DMS 273 (cell line): ENCODE measurements around the gene FNIP1.
"Not testable (repeated sequence)": the region's sequence is repeated elsewhere in the genome, so short reads cannot be mapped to it uniquely, and the experiment has no call there.

Experiments used
- DNase-seq: peaks from one replicate; lab custom pipeline; 2025; ENCODE audit not compliant: unreplicated experiment; lab: John Stamatoyannopoulos, UW

FNIP1 gene

DNA sequence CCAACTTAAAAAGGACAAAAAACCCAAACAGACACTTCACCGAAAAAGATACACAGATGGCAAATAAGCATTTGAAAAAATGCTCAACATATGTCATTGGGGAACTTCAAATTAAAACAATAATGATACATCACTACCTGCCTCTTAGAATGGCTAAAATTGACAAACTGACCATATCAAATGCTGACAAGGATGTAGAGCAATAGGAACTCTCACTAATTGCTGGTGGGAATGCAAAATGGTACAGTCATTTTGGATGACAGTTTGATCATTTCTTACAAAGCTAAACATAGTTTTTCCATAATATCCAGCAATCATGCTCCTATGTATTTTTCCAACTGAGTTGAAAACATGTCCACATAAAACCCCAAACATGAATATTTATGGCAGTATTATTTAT is 102.9 kb downstream of the FNIP1 start:
- no peak for DNase-seq

GRCh38 chr5:131685516-131686171 is 111.2 kb downstream of the FNIP1 start:
- DNase-seq: no peak

- DNase-seq: no peak
These were observed 112.2 kb downstream of the FNIP1 start for GRCh38 chr5:131684595-131684994.

GRCh38 chr5:131684051-131684450 is 112.8 kb downstream of the FNIP1 start:
- DNase-seq: no peak

DNA sequence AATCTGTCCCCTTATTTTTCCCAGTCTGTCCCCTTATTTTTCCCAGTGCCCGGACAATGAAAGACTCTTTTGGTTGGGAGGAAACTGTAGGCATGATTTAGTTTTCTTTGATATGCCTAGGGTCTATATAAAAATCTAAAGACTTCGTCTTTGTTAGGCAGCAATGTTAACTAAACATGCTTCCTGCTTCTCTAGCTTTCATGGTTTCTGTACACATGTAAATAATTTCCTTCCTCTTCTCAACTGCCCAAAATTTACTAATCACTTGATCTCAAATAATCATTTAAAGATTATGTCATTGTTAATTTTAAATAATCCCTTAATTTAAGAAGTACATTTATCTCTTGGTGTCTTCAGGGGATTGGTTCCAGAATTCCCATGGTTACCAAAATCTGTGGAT is 114.0 kb downstream of the FNIP1 start:
- no peak for DNase-seq

- no peak for DNase-seq
These were observed 114.6 kb downstream of the FNIP1 start for GRCh38 chr5:131682175-131682574.

GRCh38 chr5:131679911-131680310 is 116.9 kb downstream of the FNIP1 start:
- DNase-seq: no peak

GRCh38 chr5:131678273-131678672 is 118.5 kb downstream of the FNIP1 start:
- DNase-seq: not testable (repeated sequence)

GRCh38 chr5:131677115-131677514 is 119.7 kb downstream of the FNIP1 start:
- no peak for DNase-seq

DNA sequence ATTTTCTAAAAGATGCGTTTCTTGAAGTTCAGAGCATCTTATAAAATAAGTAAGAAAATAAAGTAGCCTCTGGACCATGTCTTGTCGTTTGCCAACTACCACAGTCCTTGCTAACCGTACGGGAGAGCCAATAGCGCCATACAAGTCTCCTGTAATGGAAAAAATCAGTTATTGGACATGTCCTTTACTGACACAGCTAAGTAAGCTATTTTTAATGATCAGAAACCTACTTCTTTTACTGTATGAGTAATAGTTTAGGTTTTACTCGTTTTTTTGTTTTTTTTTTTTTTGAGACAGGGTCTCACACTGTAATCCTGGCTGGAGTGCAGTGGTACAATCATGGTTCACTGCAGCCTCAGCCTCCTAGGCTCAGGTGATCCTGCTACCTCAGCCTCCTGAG is 124.0 kb downstream of the FNIP1 start:
- DNase-seq: no peak

GRCh38 chr5:131671994-131672655 is 124.7 kb downstream of the FNIP1 start:
- no peak for DNase-seq

DNA sequence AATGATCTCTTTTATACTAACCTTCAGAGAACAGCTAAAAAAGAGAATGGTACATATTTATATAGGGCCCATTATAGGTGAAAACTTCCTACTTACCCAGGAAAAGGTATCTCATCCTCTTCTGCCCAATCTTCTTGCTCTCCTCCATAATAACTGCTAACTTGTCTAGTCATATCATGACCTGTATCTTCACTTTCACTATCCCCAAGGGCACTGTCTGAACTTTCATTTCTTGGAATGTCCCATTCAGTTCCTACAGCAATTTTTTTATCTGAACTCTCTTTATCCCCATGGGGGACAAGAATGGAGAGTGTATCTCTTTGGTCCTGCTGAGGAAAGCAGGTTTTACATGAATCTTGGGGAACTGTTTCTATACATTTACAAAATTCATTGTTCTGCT is 125.4 kb downstream of the FNIP1 start:
- DNase-seq: no peak

DNA sequence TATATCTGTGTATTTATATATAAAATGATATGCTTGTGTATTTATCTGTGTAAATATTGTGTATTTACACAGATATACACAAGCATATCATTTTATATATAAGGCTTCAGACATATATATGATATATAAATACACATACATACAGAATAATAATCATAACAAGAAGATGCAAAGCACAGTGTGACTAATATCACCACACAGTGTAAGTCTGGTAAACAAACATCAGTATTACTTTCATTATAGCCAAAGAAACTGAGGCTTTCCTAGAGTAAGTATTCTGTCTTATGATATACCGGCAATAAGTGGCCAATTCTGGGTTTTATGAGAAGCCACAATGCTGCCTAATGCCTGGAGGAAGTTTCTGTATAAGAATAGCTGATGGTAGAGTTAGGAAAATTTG is 131.9 kb downstream of the FNIP1 start:
- no peak for DNase-seq

- DNase-seq: no peak
These were observed 134.9 kb downstream of the FNIP1 start for GRCh38 chr5:131661933-131662332.

GRCh38 chr5:131659841-131660240 is 137.0 kb downstream of the FNIP1 start:
- no peak for DNase-seq

GRCh38 chr5:131659290-131659689 is 137.5 kb downstream of the FNIP1 start:
- no peak for DNase-seq

DNA sequence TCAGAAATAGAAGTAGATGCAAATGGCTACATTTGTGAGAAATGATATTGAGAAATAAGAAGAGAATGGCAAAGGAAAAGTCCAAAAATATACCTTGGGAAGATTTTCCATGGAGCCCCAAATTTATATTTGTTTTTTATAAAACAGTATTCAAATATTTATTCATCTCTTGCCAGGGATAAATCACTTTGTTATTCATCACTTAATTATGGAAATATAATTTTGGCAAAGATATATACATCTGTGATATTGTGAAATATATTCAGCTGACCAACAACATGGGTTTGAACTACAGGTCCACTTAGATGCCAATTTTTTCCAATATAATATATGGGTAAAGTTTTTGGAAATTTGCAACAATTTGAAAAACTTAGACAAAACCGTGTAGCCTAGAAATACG is 142.0 kb downstream of the FNIP1 start:
- DNase-seq: no peak

DNA sequence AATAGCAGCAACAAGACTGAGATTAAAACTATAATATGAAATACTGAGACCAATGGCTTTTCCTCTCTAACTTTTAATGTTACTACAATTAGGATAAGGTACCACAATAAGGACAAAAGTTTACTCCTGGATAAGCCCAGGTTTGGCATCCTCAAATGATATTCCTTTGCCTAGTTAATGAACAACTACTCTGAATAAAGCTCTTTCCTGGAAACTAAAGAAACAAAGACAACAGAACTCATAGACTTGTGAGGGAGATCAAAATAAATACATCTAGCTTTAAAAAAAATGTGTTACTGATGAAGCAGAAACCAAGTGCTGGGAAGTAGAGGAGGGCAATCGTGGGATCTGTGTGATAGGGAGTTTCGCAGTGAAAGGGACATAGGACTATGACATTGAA is 142.5 kb downstream of the FNIP1 start:
- no peak for DNase-seq

DNA sequence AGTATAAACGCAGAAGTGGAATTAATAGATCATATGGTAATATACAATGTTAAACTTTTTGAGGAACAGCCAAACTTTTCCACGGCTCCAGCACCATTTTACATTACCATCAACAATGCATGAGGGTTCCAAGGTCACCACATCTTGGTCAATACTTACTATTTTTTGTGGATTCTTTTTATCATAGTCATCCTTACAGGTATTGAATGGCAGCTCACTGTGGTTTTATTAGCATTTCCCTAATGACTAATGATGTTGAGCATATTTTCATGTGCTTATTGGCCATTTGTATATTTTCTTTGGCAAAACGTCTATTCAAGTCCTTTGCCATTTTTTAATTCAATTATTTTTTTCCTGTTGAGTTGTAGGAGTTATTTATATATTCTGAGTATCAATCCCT is 147.7 kb downstream of the FNIP1 start:
- no peak for DNase-seq

GRCh38 chr5:131647048-131647769 is 149.6 kb downstream of the FNIP1 start:
- DNase-seq: no peak

GRCh38 chr5:131644822-131645221 is 152.0 kb downstream of the FNIP1 start:
- no peak for DNase-seq

DNA sequence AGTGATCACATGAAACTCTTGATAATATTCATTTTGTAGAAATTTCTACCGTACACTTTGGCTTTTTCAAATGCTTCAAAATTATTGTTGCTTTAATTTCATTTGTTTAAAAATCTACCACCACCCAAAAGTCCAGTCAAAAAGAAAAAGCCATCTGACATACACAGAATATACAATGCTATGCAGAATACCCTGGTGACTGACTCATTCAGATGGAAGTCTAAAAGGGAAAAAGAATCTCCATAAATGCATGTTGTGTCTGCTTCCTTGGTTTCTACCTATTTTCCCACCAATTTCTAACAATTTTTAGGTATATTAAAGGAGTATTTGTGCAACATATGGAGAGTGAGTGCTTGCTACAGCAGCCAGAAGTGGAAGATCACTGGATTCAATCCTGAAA is 152.4 kb downstream of the FNIP1 start:
- DNase-seq: no peak
